Prostate gland (tissue), 2 donors: Measurements from ENCODE around the gene XPR1. TPM values are rescaled to one million over a fixed set of nuclear protein-coding genes. Genes with fewer than 3 reads are reported as not detected.

Experiments
- DNase-seq: peaks from one replicate; pipeline ENCODE4 v3.0.0-alpha.2; 2019; ENCODE audit warnings: low spot score
- H3K27ac ChIP-seq, 2 donors: fragments of 200-600 bp; sonication (generic); 2 replicates each; pipeline ENCODE4 v1.5.1; 2017 to 2019
- H3K27me3 ChIP-seq: fragments of 200-600 bp; sonication (generic); replicated peaks from 2 replicates; pipeline ENCODE4 v1.5.1; 2019; ENCODE audit not compliant: insufficient read depth
- H3K36me3 ChIP-seq, 2 donors: fragments of 200-600 bp; sonication (generic); 1 replicate in 1 of 2; 2 replicates in 1 of 2; pipeline versions ENCODE4 v1.5.1 to v1.8.1; 2017 to 2019
- H3K4me1 ChIP-seq: fragments of 200-600 bp; sonication (generic); replicated peaks from 2 replicates; pipeline ENCODE4 v1.5.1; 2019
- H3K4me3 ChIP-seq, 2 donors: fragments of 200-600 bp; sonication (generic); 2 replicates each; pipeline ENCODE4 v1.5.1; 2017 to 2019
- H3K9me3 ChIP-seq: fragments of 200-600 bp; sonication (generic); 2 replicates; pipeline ENCODE4 v1.5.1; 2017
- CTCF ChIP-seq, 4 experiments: fragments of 200-600 bp in 2 of 4; fragments of 450-650 bp in 2 of 4; sonication (generic) in 2 of 4; IDR thresholded peaks; 1 replicate in 3 of 4; 2 replicates in 1 of 4; pipeline ENCODE4 v1.5.1; 2016 to 2019; ENCODE audit warnings: antibody characterized with exemption in 4 of 4, mild to moderate bottlenecking in 2 of 4, moderate library complexity in 2 of 4
- POLR2A ChIP-seq: fragments of 450-650 bp; IDR thresholded peaks from one replicate; pipeline ENCODE4 v1.6.1; 2016; ENCODE audit warnings: antibody characterized with exemption, mild to moderate bottlenecking
- POLR2AphosphoS5 ChIP-seq: sonication (generic); formaldehyde crosslinking; IDR thresholded peaks from one replicate; pipeline ENCODE4 v1.6.1; 2017; ENCODE audit warnings: antibody characterized with exemption
- WGBS: methylation state at CpG from one replicate; pipeline ENCODE4 v1.1.5; 2018; 5-methylcytosine and 5-hydroxymethylcytosine counted together
- intact Hi-C: fragments of 100-400 bp; cut with DNase I; formaldehyde crosslinking; loops from one replicate; pipeline ENCODE4 v1.14.2; 2022
- total RNA-seq, 2 donors: library from RNA; depleted of rRNA; stranded (reverse); fragments of >200 nt; gene quantifications; one replicate each; pipeline ENCODE4 v1.1.0, GENCODE V29; 2016

Gene XPR1
- total RNA-seq, 2 donors from 2014 or later: 17.5 to 70.3 TPM

GRCh38 chr1:180922631-180923015, 290.8 kb downstream of the XPR1 start:
- 88% methylated on average over 8 of the region's 8 CpGs for WGBS
- no peaks in the 10 kb centered on the region for H3K36me3 ChIP-seq
- TF ChIP-seq CTCF (IDR thresholded peaks at IDR 0.05) (no peak), POLR2AphosphoS5 (no peak), POLR2A (no peak)
- intact Hi-C loops: no loop called here
- H3K27me3 ChIP-seq: no peaks in the 10 kb centered on the region
- no peak overlapping the region for H3K27ac ChIP-seq
- H3K4me3 ChIP-seq: no peak overlapping the region
- H3K9me3 ChIP-seq: no peaks in the 10 kb centered on the region
- no peaks in the 10 kb centered on the region for H3K4me1 ChIP-seq
- DNase-seq: no peak

GRCh38 chr1:180923021-180923841, 291.4 kb downstream of the XPR1 start:
- intact Hi-C loops: no loop called here
- Histone ChIP-seq H3K36me3 (no peaks in the 10 kb centered on the region), H3K9me3 (no peaks in the 10 kb centered on the region), H3K27ac (no peak overlapping the region), H3K4me1 (no peaks in the 10 kb centered on the region), H3K27me3 (no peaks in the 10 kb centered on the region), H3K4me3 (no peak overlapping the region)
- DNase-seq: no peak
- 26% methylated on average over 13 of the region's 13 CpGs for WGBS
- TF ChIP-seq CTCF (IDR thresholded peaks at IDR 0.05): no peak
- TF ChIP-seq POLR2A: no peak
- no peak for TF ChIP-seq POLR2AphosphoS5

- H3K36me3 ChIP-seq: no peaks in the 10 kb centered on the region
- H3K27me3 ChIP-seq: no peaks in the 10 kb centered on the region
- no peak overlapping the region for H3K27ac ChIP-seq
- H3K4me3 ChIP-seq: no peak overlapping the region
- 80% methylated on average over 4 of the region's 4 CpGs for WGBS
- H3K9me3 ChIP-seq: no peaks in the 10 kb centered on the region
- TF ChIP-seq CTCF (IDR thresholded peaks at IDR 0.05) (no peak), POLR2A (no peak), POLR2AphosphoS5 (no peak)
- no peak for DNase-seq
- H3K4me1 ChIP-seq: no peaks in the 10 kb centered on the region
- intact Hi-C loops: no loop called here
Observed at GRCh38 chr1:180923887-180924286, 292.1 kb downstream of the XPR1 start.

- H3K36me3 ChIP-seq: no peaks in the 10 kb centered on the region
- 85% methylated on average over 2 of the region's 2 CpGs for WGBS
- no peak overlapping the region for H3K4me3 ChIP-seq
- DNase-seq: no peak
- H3K27me3 ChIP-seq: no peaks in the 10 kb centered on the region
- TF ChIP-seq POLR2A (no peak), POLR2AphosphoS5 (no peak), CTCF (IDR thresholded peaks at IDR 0.05) (no peak)
- no peak overlapping the region for H3K27ac ChIP-seq
- H3K9me3 ChIP-seq: no peaks in the 10 kb centered on the region
- intact Hi-C loops: no loop called here
- H3K4me1 ChIP-seq: no peaks in the 10 kb centered on the region
Observed at GRCh38 chr1:180924939-180925338, 293.1 kb downstream of the XPR1 start.

GRCh38 chr1:180925471-180926051, 293.7 kb downstream of the XPR1 start:
- DNase-seq: no peak
- Histone ChIP-seq H3K27me3 (no peaks in the 10 kb centered on the region), H3K9me3 (no peaks in the 10 kb centered on the region), H3K27ac (no peak overlapping the region), H3K36me3 (no peaks in the 10 kb centered on the region), H3K4me1 (no peaks in the 10 kb centered on the region), H3K4me3 (no peak overlapping the region)
- intact Hi-C loops: no loop called here
- TF ChIP-seq POLR2A: no peak
- no peak for TF ChIP-seq POLR2AphosphoS5
- TF ChIP-seq CTCF (IDR thresholded peaks at IDR 0.05): no peak
- 62% methylated on average over 7 of the region's 7 CpGs for whole genome bisulfite sequencing
